Activated CD4-positive, alpha-beta T cell treated with anti-CD3 and anti-CD28 coated beads, Interleukin-2, amount 50 U/mL, for 4 hours (primary cell): ENCODE data around the gene ARHGAP29.
"Not testable (repeated sequence)": the region's sequence is repeated elsewhere in the genome, so short reads cannot be mapped to it uniquely, and the experiment has no call there.

Source experiments
- DNase-seq, 2 experiments: peaks; one replicate each; pipeline ENCODE4 v3.0.0-alpha.2; 2020

ARHGAP29 gene

GRCh38 chr1:94169126-94169525 lies 68.3 kb downstream of the ARHGAP29 start:
- no peak for DNase-seq

- no peak for DNase-seq
These were observed 71.5 kb downstream of the ARHGAP29 start for GRCh38 chr1:94165843-94166242.

GRCh38 chr1:94164885-94165284 lies 72.5 kb downstream of the ARHGAP29 start:
- DNase-seq, result not testable (repeated sequence)

GRCh38 chr1:94164121-94164520 lies 73.3 kb downstream of the ARHGAP29 start:
- not testable (repeated sequence) for DNase-seq

GRCh38 chr1:94163249-94163648 lies 74.1 kb downstream of the ARHGAP29 start:
- not testable (repeated sequence) for DNase-seq

- DNase-seq, result no peak
These were observed 76.6 kb downstream of the ARHGAP29 start for GRCh38 chr1:94160811-94161210.

GRCh38 chr1:94156096-94156625 lies 81.2 kb downstream of the ARHGAP29 start:
- DNase-seq, result no peak

- DNase-seq, result no peak
These were observed 82.4 kb downstream of the ARHGAP29 start for GRCh38 chr1:94154989-94155388.

- no peak for DNase-seq
These were observed 84.3 kb downstream of the ARHGAP29 start for GRCh38 chr1:94153133-94153532.

GRCh38 chr1:94149166-94149565 lies 88.2 kb downstream of the ARHGAP29 start:
- DNase-seq, result not testable (repeated sequence)

GRCh38 chr1:94146273-94146672 lies 91.1 kb downstream of the ARHGAP29 start:
- DNase-seq, result no peak

- DNase-seq, result no peak
These were observed 92.5 kb downstream of the ARHGAP29 start for GRCh38 chr1:94144836-94145235.

- DNase-seq, result no peak
These were observed 93.6 kb downstream of the ARHGAP29 start for GRCh38 chr1:94143809-94144176.

GRCh38 chr1:94143173-94143808 lies 94.1 kb downstream of the ARHGAP29 start:
- no peak for DNase-seq

GRCh38 chr1:94142583-94142982 lies 94.8 kb downstream of the ARHGAP29 start:
- DNase-seq, result no peak

- no peak for DNase-seq
These were observed 95.4 kb downstream of the ARHGAP29 start for GRCh38 chr1:94142022-94142421.

- DNase-seq, result no peak
These were observed 105.3 kb downstream of the ARHGAP29 start for GRCh38 chr1:94132111-94132510.

- DNase-seq, result no peak
These were observed 106.4 kb downstream of the ARHGAP29 start for GRCh38 chr1:94130851-94131595.

- DNase-seq, result no peak
These were observed 110.7 kb downstream of the ARHGAP29 start for GRCh38 chr1:94126651-94127050.

GRCh38 chr1:94125551-94126514 lies 111.6 kb downstream of the ARHGAP29 start:
- DNase-seq, result no peak

GRCh38 chr1:94124538-94124937 lies 112.8 kb downstream of the ARHGAP29 start:
- DNase-seq, result no peak

- no peak for DNase-seq
These were observed 115.0 kb downstream of the ARHGAP29 start for GRCh38 chr1:94122201-94122970.
